ENCODE results near the gene BCAS3.

The BCAS3 gene

DNA sequence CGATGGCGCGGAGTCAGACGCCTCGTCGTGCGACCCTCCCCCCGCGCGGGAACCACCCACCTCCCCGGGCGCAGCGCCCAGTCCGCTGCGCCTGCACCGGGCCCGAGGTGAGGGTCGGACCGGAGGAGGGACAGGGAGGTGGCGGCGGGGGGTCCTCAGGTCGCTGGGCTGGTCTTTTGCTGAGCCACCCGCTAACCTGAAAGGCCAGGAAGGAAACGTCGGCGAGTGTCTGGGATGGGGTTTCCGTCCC, 726.9 kb downstream of the BCAS3 start (continued):
- TF ChIP-seq ISL1 (CRISPR knock-in tag; IDR thresholded peaks at IDR 0.05) (no peak), GLIS3 (CRISPR knock-in tag; IDR thresholded peaks at IDR 0.05) (no peak), TCF4 (CRISPR knock-in tag; IDR thresholded peaks at IDR 0.05; ENCODE audit: borderline replicate concordance) (no peak), SNAI2 (CRISPR knock-in tag; IDR thresholded peaks at IDR 0.05) (no peak)

DNA sequence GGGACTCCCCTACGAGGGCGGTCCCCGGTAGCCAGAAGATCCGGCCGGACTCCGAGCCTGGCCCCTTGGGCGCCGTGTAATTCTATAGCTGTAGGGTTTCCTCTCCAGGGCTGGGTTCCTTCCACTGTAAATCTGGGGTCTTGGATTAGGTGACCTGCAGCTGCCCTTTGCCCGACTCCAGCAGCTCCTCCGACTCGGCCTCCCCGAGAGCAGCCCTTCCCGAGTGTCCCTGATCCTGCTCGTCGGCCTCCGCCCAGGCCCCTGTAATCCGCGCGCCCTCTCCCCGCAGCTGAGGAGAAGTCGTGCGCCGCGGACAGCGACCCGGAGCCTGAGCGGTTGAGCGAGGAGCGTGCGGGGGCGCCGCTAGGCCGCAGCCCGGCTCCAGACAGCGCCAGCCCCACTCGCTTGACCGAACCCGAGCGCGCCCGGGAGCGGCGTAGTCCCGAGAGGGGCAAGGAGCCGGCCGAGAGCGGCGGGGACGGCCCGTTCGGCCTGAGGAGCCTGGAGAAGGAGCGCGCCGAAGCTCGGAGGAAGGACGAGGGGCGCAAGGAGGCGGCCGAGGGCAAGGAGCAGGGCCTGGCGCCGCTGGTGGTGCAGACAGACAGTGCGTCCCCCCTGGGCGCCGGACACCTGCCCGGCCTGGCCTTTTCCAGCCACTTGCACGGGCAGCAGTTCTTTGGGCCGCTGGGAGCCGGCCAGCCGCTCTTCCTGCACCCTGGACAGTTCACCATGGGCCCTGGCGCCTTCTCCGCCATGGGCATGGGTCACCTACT, 727.4 kb downstream of the BCAS3 start:
- ATAC-seq, result no peak
- TF ChIP-seq, protein P1, sequence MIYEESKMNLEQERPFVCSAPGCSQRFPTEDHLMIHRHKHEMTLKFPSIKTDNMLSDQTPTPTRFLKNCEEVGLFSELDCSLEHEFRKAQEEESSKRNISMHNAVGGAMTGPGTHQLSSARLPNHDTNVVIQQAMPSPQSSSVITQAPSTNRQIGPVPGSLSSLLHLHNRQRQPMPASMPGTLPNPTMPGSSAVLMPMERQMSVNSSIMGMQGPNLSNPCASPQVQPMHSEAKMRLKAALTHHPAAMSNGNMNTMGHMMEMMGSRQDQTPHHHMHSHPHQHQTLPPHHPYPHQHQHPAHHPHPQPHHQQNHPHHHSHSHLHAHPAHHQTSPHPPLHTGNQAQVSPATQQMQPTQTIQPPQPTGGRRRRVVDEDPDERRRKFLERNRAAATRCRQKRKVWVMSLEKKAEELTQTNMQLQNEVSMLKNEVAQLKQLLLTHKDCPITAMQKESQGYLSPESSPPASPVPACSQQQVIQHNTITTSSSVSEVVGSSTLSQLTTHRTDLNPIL (CRISPR knock-in tag; IDR thresholded peaks at IDR 0.05; ENCODE audit: low read depth), result no peak
- 0 out of 2 replicates have a peak, but pooled peaks have one; percentile 30 for TF ChIP-seq ZFP30 (CRISPR knock-in tag; IDR thresholded peaks at IDR 0.05)
- no peak for TF ChIP-seq ESRRG (CRISPR knock-in tag; IDR thresholded peaks at IDR 0.05)
- no peak for TF ChIP-seq TCF4 (CRISPR knock-in tag; IDR thresholded peaks at IDR 0.05; ENCODE audit: borderline replicate concordance)

DNA sequence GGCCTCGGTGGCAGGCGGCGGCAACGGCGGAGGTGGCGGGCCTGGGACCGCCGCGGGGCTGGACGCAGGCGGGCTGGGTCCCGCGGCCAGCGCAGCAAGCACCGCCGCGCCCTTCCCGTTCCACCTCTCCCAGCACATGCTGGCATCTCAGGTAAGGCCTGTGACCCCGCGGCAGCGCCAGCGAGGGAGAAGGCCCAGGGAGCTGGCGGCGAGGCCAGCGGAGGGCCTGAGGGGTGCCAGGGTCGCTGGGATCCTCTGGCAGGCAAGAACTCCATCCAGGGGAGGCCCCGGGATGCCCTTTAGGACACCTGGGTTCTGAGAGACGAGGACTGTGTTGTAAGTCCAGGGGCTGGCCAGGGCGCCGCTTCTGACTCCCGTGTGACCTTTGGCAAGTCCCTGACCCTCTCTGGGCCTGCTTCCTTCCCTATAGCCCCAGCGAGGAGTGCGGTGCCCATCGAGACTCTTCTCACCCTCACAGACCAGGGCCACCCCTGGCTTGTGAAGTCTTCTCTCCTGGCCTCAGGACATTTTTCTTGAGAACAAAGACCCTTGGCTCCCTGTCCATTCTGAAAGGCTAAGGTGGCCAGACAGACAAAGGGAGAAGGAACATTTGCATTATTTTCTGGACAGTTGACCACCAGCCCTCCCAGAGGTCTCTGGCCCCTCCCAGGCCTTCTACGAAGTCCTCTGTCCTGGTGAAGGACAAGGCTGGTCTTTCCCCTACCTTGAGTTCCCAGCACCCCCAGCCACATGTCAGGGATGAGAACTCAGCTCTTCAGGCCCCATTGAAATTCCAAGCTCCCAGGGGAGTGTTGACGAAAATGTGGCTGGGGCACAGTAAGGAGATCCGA, 728.3 kb downstream of the BCAS3 start:
- no peak for ATAC-seq
- TF ChIP-seq RARB (CRISPR knock-in tag; IDR thresholded peaks at IDR 0.05) (no peak), GLIS3 (CRISPR knock-in tag; IDR thresholded peaks at IDR 0.05) (no peak), ISL1 (CRISPR knock-in tag; IDR thresholded peaks at IDR 0.05) (no peak), PPARA (CRISPR knock-in tag; IDR thresholded peaks at IDR 0.05; ENCODE audit: borderline replicate concordance) (no peak), TSHZ2 (CRISPR knock-in tag; IDR thresholded peaks at IDR 0.05) (no peak), ZNF565 (CRISPR knock-in tag; conservative IDR thresholded peaks at IDR 0.05; ENCODE audit: low read depth) (no peak), ESRRG (CRISPR knock-in tag; IDR thresholded peaks at IDR 0.05) (no peak), PATZ1 (CRISPR knock-in tag; IDR thresholded peaks at IDR 0.05; ENCODE audit: borderline replicate concordance) (no peak), SNAI2 (CRISPR knock-in tag; IDR thresholded peaks at IDR 0.05) (no peak), ZNF8 (CRISPR knock-in tag; IDR thresholded peaks at IDR 0.05) (no peak), CSDC2 (CRISPR knock-in tag; IDR thresholded peaks at IDR 0.05) (no peak), BACH2 (CRISPR knock-in tag; IDR thresholded peaks at IDR 0.05; ENCODE audit: borderline replicate concordance) (no peak), ZFP3 (CRISPR knock-in tag; IDR thresholded peaks at IDR 0.05) (no peak), OSR1 (CRISPR knock-in tag; IDR thresholded peaks at IDR 0.05) (no peak), TCF4 (CRISPR knock-in tag; IDR thresholded peaks at IDR 0.05; ENCODE audit: borderline replicate concordance) (no peak), TOX (CRISPR knock-in tag; IDR thresholded peaks at IDR 0.05; ENCODE audit: borderline replicate concordance) (no peak), ARNTL (CRISPR knock-in tag; IDR thresholded peaks at IDR 0.05; ENCODE audit: borderline replicate concordance, low read depth) (no peak)
- TF ChIP-seq, protein P1 (CRISPR knock-in tag; IDR thresholded peaks at IDR 0.05; ENCODE audit: low read depth), result no peak

DNA sequence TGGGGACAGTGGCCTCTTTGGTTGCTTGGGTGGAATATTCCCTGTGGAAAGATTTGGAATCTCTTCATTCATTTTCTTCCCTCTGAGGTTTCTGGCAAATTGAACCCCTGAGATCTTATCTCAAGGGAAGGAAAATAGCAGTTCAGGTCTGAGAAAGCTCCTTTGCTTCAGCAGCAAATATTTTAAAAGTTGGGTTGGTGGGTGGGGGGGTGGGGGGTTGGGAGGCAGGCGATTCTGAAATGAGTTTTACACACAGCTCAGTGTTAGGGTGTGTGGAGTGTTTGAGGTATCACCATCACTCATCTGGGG, 728.8 kb downstream of the BCAS3 start:
- ATAC-seq, result no peak

More for the DNA sequence above, 728.8 kb downstream of the BCAS3 start:
- TF ChIP-seq PPARA (CRISPR knock-in tag; IDR thresholded peaks at IDR 0.05; ENCODE audit: borderline replicate concordance) (no peak), CSDC2 (CRISPR knock-in tag; IDR thresholded peaks at IDR 0.05) (no peak), PATZ1 (CRISPR knock-in tag; IDR thresholded peaks at IDR 0.05; ENCODE audit: borderline replicate concordance) (no peak), RARB (CRISPR knock-in tag; IDR thresholded peaks at IDR 0.05) (0 out of 2 replicates have a peak, but pooled peaks have one; percentile 37)
